HEK293 (cell line): ENCODE measurements around the gene C4orf51.
"Not testable (repeated sequence)": the region's sequence is repeated elsewhere in the genome, so short reads cannot be mapped to it uniquely, and the experiment has no call there.

Source experiments
- CTCF ChIA-PET: fragments of 350-600 bp; formaldehyde crosslinking; extraction: SDS; loops from one replicate; lab custom pipeline; 2021; ENCODE audit warnings: antibody characterized with exemption; lab: Yijun Ruan, JAX
- POLR2A ChIA-PET: fragments of 300-600 bp; formaldehyde crosslinking; extraction: SDS; loops from one replicate; lab custom pipeline; 2020; ENCODE audit warnings: antibody characterized with exemption, inconsistent platforms; lab: Yijun Ruan, JAX
- H3K27ac ChIP-seq: fragments of 200-500 bp; sonication (Bioruptor generic); 2 replicates; pipeline ENCODE4 v1.5.1; 2014; ENCODE audit warnings: low read depth, low read length, control low read depth, inconsistent platforms; ENCODE audit errors: extremely low read depth
- H3K36me3 ChIP-seq, 2 experiments: fragments of 200-500 bp in 1 of 2; sonication (Bioruptor generic) in 1 of 2; 1 replicate in 1 of 2; 2 replicates in 1 of 2; pipeline ENCODE4 v1.5.1; 2014 to 2017; ENCODE audit warnings: inconsistent platforms in 2 of 2, low read length in 2 of 2; ENCODE audit not compliant: control insufficient read depth in 2 of 2, insufficient read depth in 1 of 2
- H3K4me1 ChIP-seq: fragments of 200-500 bp; sonication (Bioruptor generic); 2 replicates; pipeline ENCODE4 v1.5.1; 2014; ENCODE audit warnings: mild to moderate bottlenecking, low read length, inconsistent platforms; ENCODE audit not compliant: control insufficient read depth, insufficient read depth
- H3K4me3 ChIP-seq: 2 replicates; pipeline ENCODE4 v1.5.1; 2011; ENCODE audit warnings: low read depth, mild to moderate bottlenecking, control low read depth, low read length, moderate library complexity
- H3K9me3 ChIP-seq: fragments of 200-500 bp; sonication (Bioruptor generic); 2 replicates; pipeline ENCODE4 v1.5.1; 2014; ENCODE audit warnings: low read depth, low read length, inconsistent platforms; ENCODE audit not compliant: control insufficient read depth, insufficient read depth
- GLI4 ChIP-seq: fragments of 450-650 bp; formaldehyde crosslinking; IDR thresholded peaks from 2 replicates; pipeline ENCODE4 v1.5.1; 2016; ENCODE audit warnings: missing biosample characterization, missing genetic modification characterization
- PRDM1 ChIP-seq: fragments of 450-650 bp; formaldehyde crosslinking; IDR thresholded peaks from 2 replicates; pipeline ENCODE4; 2016; ENCODE audit warnings: missing biosample characterization, missing genetic modification characterization
- ZBTB21 ChIP-seq: fragments of 450-650 bp; formaldehyde crosslinking; IDR thresholded peaks from 2 replicates; pipeline ENCODE4 v1.5.1; 2017; ENCODE audit warnings: missing biosample characterization, missing genetic modification characterization
- ZBTB7A ChIP-seq: fragments of 450-650 bp; formaldehyde crosslinking; IDR thresholded peaks from 2 replicates; pipeline ENCODE4 v1.5.1; 2016; ENCODE audit warnings: low read depth, missing biosample characterization, missing genetic modification characterization
- ZFP37 ChIP-seq: fragments of 450-650 bp; formaldehyde crosslinking; IDR thresholded peaks from 2 replicates; pipeline ENCODE4 v1.5.1; 2016; ENCODE audit warnings: missing biosample characterization, missing genetic modification characterization
- ZFP41 ChIP-seq: fragments of 450-650 bp; formaldehyde crosslinking; IDR thresholded peaks from 2 replicates; pipeline ENCODE4 v1.5.1; 2016; ENCODE audit warnings: missing biosample characterization, missing genetic modification characterization, borderline replicate concordance
- ZNF10 ChIP-seq: fragments of 450-650 bp; formaldehyde crosslinking; IDR thresholded peaks from 2 replicates; pipeline ENCODE4 v1.5.1; 2017; ENCODE audit warnings: missing biosample characterization, missing genetic modification characterization
- ZNF138 ChIP-seq: fragments of 450-650 bp; formaldehyde crosslinking; IDR thresholded peaks from 2 replicates; pipeline ENCODE4 v1.5.1; 2016; ENCODE audit warnings: missing biosample characterization, missing genetic modification characterization, borderline replicate concordance
- ZNF146 ChIP-seq: fragments of 450-650 bp; formaldehyde crosslinking; IDR thresholded peaks from 2 replicates; pipeline ENCODE4 v1.5.1; 2016; ENCODE audit warnings: missing biosample characterization, missing genetic modification characterization
- ZNF223 ChIP-seq: fragments of 450-650 bp; formaldehyde crosslinking; IDR thresholded peaks from 2 replicates; pipeline ENCODE4 v1.5.1; 2016; ENCODE audit warnings: missing biosample characterization, missing genetic modification characterization
- ZNF239 ChIP-seq: fragments of 450-650 bp; formaldehyde crosslinking; IDR thresholded peaks from 2 replicates; pipeline ENCODE4 v1.5.1; 2016; ENCODE audit warnings: missing biosample characterization, missing genetic modification characterization
- ZNF24 ChIP-seq: fragments of 450-650 bp; formaldehyde crosslinking; IDR thresholded peaks from 2 replicates; pipeline ENCODE4 v1.5.1; 2016; ENCODE audit warnings: missing biosample characterization, missing genetic modification characterization
- ZNF354C ChIP-seq: fragments of 450-650 bp; formaldehyde crosslinking; IDR thresholded peaks from 2 replicates; pipeline ENCODE4 v1.5.1; 2016; ENCODE audit warnings: missing biosample characterization, missing genetic modification characterization, low read depth, borderline replicate concordance
- ZNF521 ChIP-seq: fragments of 450-650 bp; formaldehyde crosslinking; IDR thresholded peaks from 2 replicates; pipeline ENCODE4 v1.5.1; 2017; ENCODE audit warnings: missing biosample characterization, mild to moderate bottlenecking, missing genetic modification characterization
- ZNF624 ChIP-seq: fragments of 450-650 bp; formaldehyde crosslinking; IDR thresholded peaks from 2 replicates; pipeline ENCODE4 v1.5.1; 2017; ENCODE audit warnings: missing biosample characterization, missing genetic modification characterization
- ZNF629 ChIP-seq: fragments of 450-650 bp; formaldehyde crosslinking; IDR thresholded peaks from 2 replicates; pipeline ENCODE4 v1.5.1; 2017; ENCODE audit warnings: missing biosample characterization, missing genetic modification characterization
- ZNF664 ChIP-seq: fragments of 450-650 bp; formaldehyde crosslinking; IDR thresholded peaks from 2 replicates; pipeline ENCODE4 v1.5.1; 2016; ENCODE audit warnings: missing biosample characterization, missing genetic modification characterization
- ZNF701 ChIP-seq: fragments of 450-650 bp; formaldehyde crosslinking; IDR thresholded peaks from 2 replicates; pipeline ENCODE4 v1.5.1; 2016; ENCODE audit warnings: missing biosample characterization, missing genetic modification characterization
- TF ChIP-seq, protein P1 (sequence below): IDR thresholded peaks from 2 replicates; pipeline ENCODE4 v1.6.1; 2011; ENCODE audit warnings: mild to moderate bottlenecking, low read depth, low read length, borderline replicate concordance
- TF ChIP-seq, protein P2 (sequence below): fragments of 450-650 bp; formaldehyde crosslinking; IDR thresholded peaks from 2 replicates; pipeline ENCODE4 v1.5.1; 2016; ENCODE audit warnings: missing biosample characterization, missing genetic modification characterization
- TF ChIP-seq, protein P3 (sequence below): fragments of 450-650 bp; formaldehyde crosslinking; IDR thresholded peaks from 2 replicates; pipeline ENCODE4 v1.5.1; 2016; ENCODE audit warnings: missing biosample characterization, missing genetic modification characterization

Gene C4orf51

DNA sequence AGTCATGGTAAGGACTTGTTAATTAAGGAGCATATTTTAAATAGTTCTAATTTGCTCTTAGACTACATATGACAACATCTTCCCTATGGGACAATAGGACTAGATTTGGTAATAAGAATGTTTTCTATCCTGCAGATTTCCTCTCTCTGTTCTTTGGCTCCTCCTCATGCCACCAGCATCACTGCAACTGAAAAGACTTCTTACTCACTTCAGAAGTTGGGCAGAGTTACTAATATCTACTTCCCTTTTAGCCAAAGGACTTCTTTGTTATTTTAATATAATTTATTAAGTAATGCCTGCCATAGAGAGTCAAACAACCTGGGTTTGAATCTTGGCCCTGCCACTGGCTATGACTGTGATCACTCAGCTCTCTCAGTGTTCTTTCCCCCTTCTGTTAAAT, 44.3 kb upstream of the C4orf51 start:
- H3K36me3 ChIP-seq, result no peaks in the 10 kb centered on the region
- H3K4me3 ChIP-seq, result no peak overlapping the region
- no peaks in the 10 kb centered on the region for H3K4me1 ChIP-seq
- H3K27ac ChIP-seq, result no peak overlapping the region
- H3K9me3 ChIP-seq, result no peaks in the 10 kb centered on the region
- ChIA-PET POLR2A (no interaction called here), CTCF (no interaction called here)
- TF ChIP-seq ZNF138 (tag by site-specific recombination), result no peak
- TF ChIP-seq ZNF354C, result no peak
- TF ChIP-seq PRDM1 (tag by site-specific recombination), result no peak
- TF ChIP-seq ZFP41 (tag by site-specific recombination), result no peak
- TF ChIP-seq, protein P1, sequence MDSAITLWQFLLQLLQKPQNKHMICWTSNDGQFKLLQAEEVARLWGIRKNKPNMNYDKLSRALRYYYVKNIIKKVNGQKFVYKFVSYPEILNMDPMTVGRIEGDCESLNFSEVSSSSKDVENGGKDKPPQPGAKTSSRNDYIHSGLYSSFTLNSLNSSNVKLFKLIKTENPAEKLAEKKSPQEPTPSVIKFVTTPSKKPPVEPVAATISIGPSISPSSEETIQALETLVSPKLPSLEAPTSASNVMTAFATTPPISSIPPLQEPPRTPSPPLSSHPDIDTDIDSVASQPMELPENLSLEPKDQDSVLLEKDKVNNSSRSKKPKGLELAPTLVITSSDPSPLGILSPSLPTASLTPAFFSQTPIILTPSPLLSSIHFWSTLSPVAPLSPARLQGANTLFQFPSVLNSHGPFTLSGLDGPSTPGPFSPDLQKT, result no peak
- TF ChIP-seq, protein P2, sequence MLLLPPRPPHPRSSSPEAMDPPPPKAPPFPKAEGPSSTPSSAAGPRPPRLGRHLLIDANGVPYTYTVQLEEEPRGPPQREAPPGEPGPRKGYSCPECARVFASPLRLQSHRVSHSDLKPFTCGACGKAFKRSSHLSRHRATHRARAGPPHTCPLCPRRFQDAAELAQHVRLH (tag by site-specific recombination), result no peak

DNA sequence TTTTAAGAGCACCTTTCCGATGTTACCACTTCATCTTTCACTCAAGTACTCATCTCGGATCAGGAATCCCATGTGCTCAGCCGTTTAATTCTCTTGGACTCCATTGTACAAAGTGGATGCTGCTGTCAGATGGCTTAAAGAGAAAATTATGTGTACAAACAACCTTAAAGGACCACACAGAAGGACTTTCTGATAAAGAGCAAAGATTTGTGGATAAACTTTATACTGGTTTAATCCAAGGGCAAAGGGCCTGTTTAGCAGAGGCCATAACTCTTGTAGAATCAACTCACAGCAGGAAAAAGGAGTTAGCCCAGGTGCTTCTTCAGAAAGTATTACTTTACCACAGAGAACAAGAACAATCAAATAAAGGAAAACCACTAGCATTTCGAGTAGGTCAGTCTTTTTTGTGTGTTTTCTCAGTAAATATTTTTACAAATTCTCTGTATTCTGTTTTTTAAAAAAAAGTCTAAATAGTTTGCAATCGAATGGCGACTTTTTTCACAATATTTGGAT, 40.7 kb upstream of the C4orf51 start:
- Histone ChIP-seq H3K4me1 (no peaks in the 10 kb centered on the region), H3K9me3 (no peaks in the 10 kb centered on the region), H3K4me3 (no peak overlapping the region), H3K27ac (no peak overlapping the region), H3K36me3 (no peaks in the 10 kb centered on the region)
- TF ChIP-seq ZNF10 (no peak), ZNF521 (tag by site-specific recombination) (no peak), GLI4 (tag by site-specific recombination) (no peak), ZNF24 (no peak), ZNF223 (no peak), ZNF624 (tag by site-specific recombination) (no peak), ZNF146 (tag by site-specific recombination) (no peak), ZBTB7A (tag by site-specific recombination) (no peak), ZNF664 (tag by site-specific recombination) (no peak), ZNF701 (tag by site-specific recombination) (no peak), ZNF239 (tag by site-specific recombination) (no peak)
- CTCF ChIA-PET, result interaction anchor here (0.6 kb wide), 1 partner anchor 85 kb away, joined by 3 read pairs; no protein-coding TSS in a partner anchor
- POLR2A ChIA-PET, result no interaction called here

DNA sequence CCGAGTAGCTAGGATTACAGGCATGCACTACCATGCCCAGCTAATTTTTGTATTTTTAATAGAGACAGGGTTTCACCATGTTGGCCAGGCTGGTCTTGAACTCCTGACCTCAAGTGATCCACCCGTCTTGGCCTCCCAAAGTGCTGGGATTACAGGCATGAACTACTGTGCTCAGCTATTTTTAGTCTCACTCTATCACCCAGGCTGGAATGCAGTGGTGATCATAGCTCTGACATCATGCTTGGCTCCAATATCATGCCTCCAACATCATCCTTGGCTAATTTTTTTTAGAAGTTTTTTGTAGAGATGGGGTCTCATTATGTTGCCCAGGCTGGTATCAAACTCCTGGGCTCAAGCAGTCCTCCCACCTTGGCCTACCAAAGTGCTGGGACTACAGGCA, 39.7 kb upstream of the C4orf51 start:
- CTCF ChIA-PET, result not testable (repeated sequence)

More for the DNA sequence above, 39.7 kb upstream of the C4orf51 start:
- H3K4me1 ChIP-seq, H3K36me3 ChIP-seq, H3K27ac ChIP-seq, POLR2A ChIA-PET, H3K9me3 ChIP-seq, H3K4me3 ChIP-seq: not testable (repeated sequence)
- TF ChIP-seq ZFP37 (tag by site-specific recombination) (peak; percentile 62; the same call in 1 of the 2 replicates), ZNF629 (peak; percentile 67), ZBTB21 (tag by site-specific recombination) (peak; percentile 83)
- TF ChIP-seq, protein P3, sequence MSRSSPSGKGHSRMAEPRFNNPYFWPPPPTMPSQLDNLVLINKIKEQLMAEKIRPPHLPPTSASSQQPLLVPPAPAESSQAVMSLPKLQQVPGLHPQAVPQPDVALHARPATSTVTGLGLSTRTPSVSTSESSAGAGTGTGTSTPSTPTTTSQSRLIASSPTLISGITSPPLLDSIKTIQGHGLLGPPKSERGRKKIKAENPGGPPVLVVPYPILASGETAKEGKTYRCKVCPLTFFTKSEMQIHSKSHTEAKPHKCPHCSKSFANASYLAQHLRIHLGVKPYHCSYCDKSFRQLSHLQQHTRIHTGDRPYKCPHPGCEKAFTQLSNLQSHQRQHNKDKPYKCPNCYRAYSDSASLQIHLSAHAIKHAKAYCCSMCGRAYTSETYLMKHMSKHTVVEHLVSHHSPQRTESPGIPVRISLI (tag by site-specific recombination), result peak; percentile 54; the same call in 1 of the 2 replicates
